Smooth muscle cell (in vitro differentiated cells): ENCODE data around the gene NHEJ1. TPM values are rescaled to one million over a fixed set of nuclear protein-coding genes. Genes with fewer than 3 reads are reported as not detected.

Source experiments
- DNase-seq: peaks from one replicate; lab custom pipeline; 2025; ENCODE audit not compliant: unreplicated experiment; lab: John Stamatoyannopoulos, UW
- H2AFZ ChIP-seq: fragments of 200-600 bp; sonication (generic); 2 replicates; pipeline ENCODE4 v1.6.0; 2016; ENCODE audit warnings: antibody characterized with exemption, low read depth, mild to moderate bottlenecking
- H3F3A ChIP-seq: fragments of 200-600 bp; sonication (generic); 2 replicates; pipeline ENCODE4 v1.6.0; 2017; ENCODE audit warnings: antibody characterized with exemption, low read depth
- H3K27ac ChIP-seq: fragments of 200-600 bp; sonication (generic); 2 replicates; pipeline ENCODE4 v1.5.1; 2016; ENCODE audit warnings: low read depth, mild to moderate bottlenecking
- H3K27me3 ChIP-seq: fragments of 200-600 bp; sonication (generic); 2 replicates; pipeline ENCODE4 v1.6.1; 2016; ENCODE audit warnings: low read depth, mild to moderate bottlenecking
- H3K36me3 ChIP-seq: fragments of 200-600 bp; sonication (generic); 2 replicates; pipeline ENCODE4 v1.5.1; 2016; ENCODE audit warnings: low read depth
- H3K4me1 ChIP-seq: fragments of 200-600 bp; sonication (generic); 2 replicates; pipeline ENCODE4 v1.5.1; 2016; ENCODE audit warnings: low read depth
- H3K4me2 ChIP-seq: fragments of 200-600 bp; sonication (generic); 2 replicates; pipeline ENCODE4 v1.6.0; 2016; ENCODE audit warnings: mild to moderate bottlenecking
- H3K4me3 ChIP-seq: fragments of 200-600 bp; sonication (generic); 2 replicates; pipeline ENCODE4 v1.5.1; 2016; ENCODE audit warnings: mild to moderate bottlenecking
- H3K79me2 ChIP-seq: fragments of 200-600 bp; sonication (generic); 2 replicates; pipeline ENCODE4 v1.6.0; 2016; ENCODE audit warnings: low read depth, mild to moderate bottlenecking
- H3K9ac ChIP-seq: fragments of 200-600 bp; sonication (generic); 2 replicates; pipeline ENCODE4 v1.6.0; 2016; ENCODE audit warnings: low read depth
- H3K9me3 ChIP-seq: fragments of 200-600 bp; sonication (generic); replicated peaks from 2 replicates; pipeline ENCODE4 v1.5.1; 2016; ENCODE audit warnings: low read depth
- H4K20me1 ChIP-seq: fragments of 200-600 bp; sonication (generic); 2 replicates; pipeline ENCODE4 v1.6.0; 2016; ENCODE audit warnings: low read depth
- WGBS: methylation state at CpG from one replicate; pipeline ENCODE4 v1.1.7; 2016; ENCODE audit warnings: low lambda C conversion rate; 5-methylcytosine and 5-hydroxymethylcytosine counted together
- polyA plus RNA-seq: library from polyadenylated mRNA; unstranded; fragments of >200 nt; fragmentation: Nextera tagmentation; extraction: Ambion mirVana; gene quantifications from 2 replicates; pipeline ENCODE4 v1.2.1, GENCODE V29; 2016
- total RNA-seq: library from RNA; depleted of rRNA; stranded (reverse); fragments of >200 nt; gene quantifications from 2 replicates; pipeline ENCODE4 v1.2.3, GENCODE V29; 2014
- TF ChIP-seq, protein P1 (sequence below): fragments of 200-600 bp; sonication (generic); IDR thresholded peaks from 2 replicates; pipeline ENCODE4 v1.5.1; 2017; ENCODE audit warnings: borderline replicate concordance, mild to moderate bottlenecking, antibody characterized with exemption; ENCODE audit not compliant: insufficient read depth, poor library complexity, severe bottlenecking

Gene NHEJ1
- total and polyA plus RNA-seq, 2 experiments from 2014 or later: 6.0 to 8.5 TPM

DNA sequence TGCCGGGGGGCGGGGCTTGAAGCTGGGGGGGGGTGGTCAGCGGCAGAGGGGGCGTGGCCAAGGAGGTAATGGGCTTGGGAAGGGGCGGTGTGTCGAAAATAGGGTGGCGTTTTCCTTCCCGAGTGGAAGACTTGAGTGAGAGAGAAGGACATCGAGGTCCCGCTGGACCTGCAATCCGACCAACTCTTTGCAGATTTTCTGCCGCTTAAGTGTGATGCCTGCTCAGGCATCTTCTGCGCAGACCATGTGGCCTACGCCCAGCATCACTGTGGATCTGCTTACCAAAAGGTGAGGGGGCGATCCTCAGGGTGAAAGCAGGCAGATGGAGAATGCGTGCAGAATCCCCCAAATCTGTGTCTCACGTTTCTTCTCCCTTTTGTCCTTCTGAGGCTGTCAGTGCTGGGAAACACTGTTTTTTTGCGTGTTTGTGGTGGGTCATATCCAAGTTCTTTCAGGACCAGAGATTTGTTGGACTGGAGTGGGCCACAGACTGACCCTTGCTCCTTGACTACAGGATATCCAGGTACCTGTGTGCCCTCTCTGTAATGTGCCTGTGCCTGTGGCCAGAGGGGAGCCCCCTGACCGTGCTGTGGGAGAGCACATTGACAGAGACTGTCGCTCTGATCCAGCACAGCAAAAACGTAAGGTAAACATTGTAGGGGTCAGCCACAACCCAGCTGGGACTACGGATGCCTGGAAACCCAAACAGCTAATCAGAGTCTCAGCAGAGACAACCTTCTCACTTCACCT is 46.7 kb upstream of the NHEJ1 start:
- H3K79me2 ChIP-seq: no peaks in the 10 kb centered on the region
- no peak for DNase-seq

DNA sequence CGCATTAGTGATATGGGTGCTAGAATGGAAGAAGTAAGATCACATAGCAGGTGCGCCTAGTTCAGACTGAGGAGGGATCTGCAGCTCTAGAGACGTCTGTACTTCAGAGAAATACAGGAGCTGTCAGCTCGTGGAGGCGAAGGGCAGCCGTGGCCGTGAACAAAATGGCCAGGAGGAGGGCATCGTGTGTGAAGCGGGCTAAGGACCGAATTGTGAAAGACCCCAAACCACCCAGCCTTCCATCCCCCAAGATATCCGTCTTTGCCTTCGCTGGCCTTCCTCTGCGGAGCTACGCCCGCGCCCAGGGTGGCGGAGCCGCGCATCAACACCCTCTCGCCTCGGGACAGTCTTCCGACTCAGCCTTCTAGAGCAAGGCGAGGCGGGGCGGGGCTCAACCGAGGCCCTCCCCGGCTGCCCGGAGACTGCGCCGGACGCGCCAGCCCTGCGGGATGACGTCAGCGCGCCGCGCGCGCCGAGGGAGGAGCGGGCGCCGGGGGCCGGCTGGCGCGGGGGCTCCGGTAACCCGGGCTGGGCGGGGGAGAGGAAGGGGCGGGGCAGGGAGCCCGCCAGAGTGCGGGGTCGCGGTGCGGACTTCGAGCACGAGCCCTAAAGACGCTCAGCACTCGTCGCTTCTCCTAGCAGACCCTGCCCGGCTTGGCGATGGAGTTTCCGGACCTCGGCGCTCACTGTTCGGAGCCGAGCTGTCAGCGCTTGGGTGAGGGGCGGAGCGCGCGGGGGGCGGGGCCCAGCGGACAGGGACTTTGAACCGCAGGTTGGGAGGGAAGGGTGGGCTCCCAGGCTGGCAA is 45.9 kb upstream of the NHEJ1 start, which contains the start of gene ZFAND2B:
Gene ZFAND2B, plus strand, starts transcription at position 455 of the 806 bp plus-strand sequence. Its CDS starts 206 bp downstream, at position 661.
- H3K36me3 ChIP-seq: no peaks in the 10 kb centered on the region
- H4K20me1 ChIP-seq: no peaks in the 10 kb centered on the region
- peak; percentile 99 for DNase-seq
- peak within 1 kb of the TSS; percentile 80 for H3K9ac ChIP-seq
- peak within 1 kb of the TSS; percentile 87 for H3K27ac ChIP-seq
- TF ChIP-seq, protein P1, sequence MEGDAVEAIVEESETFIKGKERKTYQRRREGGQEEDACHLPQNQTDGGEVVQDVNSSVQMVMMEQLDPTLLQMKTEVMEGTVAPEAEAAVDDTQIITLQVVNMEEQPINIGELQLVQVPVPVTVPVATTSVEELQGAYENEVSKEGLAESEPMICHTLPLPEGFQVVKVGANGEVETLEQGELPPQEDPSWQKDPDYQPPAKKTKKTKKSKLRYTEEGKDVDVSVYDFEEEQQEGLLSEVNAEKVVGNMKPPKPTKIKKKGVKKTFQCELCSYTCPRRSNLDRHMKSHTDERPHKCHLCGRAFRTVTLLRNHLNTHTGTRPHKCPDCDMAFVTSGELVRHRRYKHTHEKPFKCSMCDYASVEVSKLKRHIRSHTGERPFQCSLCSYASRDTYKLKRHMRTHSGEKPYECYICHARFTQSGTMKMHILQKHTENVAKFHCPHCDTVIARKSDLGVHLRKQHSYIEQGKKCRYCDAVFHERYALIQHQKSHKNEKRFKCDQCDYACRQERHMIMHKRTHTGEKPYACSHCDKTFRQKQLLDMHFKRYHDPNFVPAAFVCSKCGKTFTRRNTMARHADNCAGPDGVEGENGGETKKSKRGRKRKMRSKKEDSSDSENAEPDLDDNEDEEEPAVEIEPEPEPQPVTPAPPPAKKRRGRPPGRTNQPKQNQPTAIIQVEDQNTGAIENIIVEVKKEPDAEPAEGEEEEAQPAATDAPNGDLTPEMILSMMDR: no peak
- peaks cover 5% of the 10 kb centered on the region for H3F3A ChIP-seq
- H3K79me2 ChIP-seq: no peaks in the 10 kb centered on the region
- peak within 1 kb of the TSS; percentile 63 for H2AFZ ChIP-seq
- no peaks in the 10 kb centered on the region for H3K4me1 ChIP-seq
- peak within 1 kb of the TSS; percentile 81 for H3K4me2 ChIP-seq
- peak within 1 kb of the TSS; percentile 96 for H3K4me3 ChIP-seq
- WGBS: 1% methylated on average over 60 of the region's 76 CpGs
- no peaks in the 10 kb centered on the region for H3K27me3 ChIP-seq
- no peaks in the 10 kb centered on the region for H3K9me3 ChIP-seq

More for the DNA sequence above, 46.7 kb upstream of the NHEJ1 start:
- Histone ChIP-seq H3K4me1 (no peaks in the 10 kb centered on the region), H4K20me1 (no peaks in the 10 kb centered on the region), H3K9me3 (no peaks in the 10 kb centered on the region), H2AFZ (no peak overlapping the region), H3K27me3 (no peaks in the 10 kb centered on the region), H3K27ac (peak overlapping the region; percentile 87), H3K4me2 (peak overlapping the region; percentile 81), H3K4me3 (peak overlapping the region; percentile 96), H3K9ac (peak overlapping the region; percentile 80), H3F3A (peaks cover 5% of the 10 kb centered on the region), H3K36me3 (no peaks in the 10 kb centered on the region)
- TF ChIP-seq, protein P1: no peak
- WGBS: 45% methylated on average over 14 of the region's 22 CpGs

DNA sequence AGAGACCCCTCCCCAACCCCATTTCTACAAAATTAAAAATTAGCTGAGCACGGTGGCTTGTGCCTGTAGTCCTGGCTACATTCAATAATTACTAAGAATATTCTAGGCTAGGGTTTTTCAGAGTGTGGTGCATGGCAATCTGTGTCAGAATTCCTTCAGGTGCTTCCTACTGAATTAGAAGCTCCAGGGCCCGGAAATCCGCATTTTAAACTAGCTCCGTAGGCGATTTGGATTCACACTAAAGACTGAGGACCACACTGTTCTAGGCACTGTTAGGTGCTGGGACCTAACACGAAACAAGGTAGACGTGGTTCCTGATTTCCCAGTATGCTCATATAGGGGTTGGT is 45.3 kb upstream of the NHEJ1 start:
- Histone ChIP-seq H3F3A (peaks cover 5% of the 10 kb centered on the region), H3K36me3 (no peaks in the 10 kb centered on the region), H3K4me3 (peak overlapping the region; percentile 96), H3K79me2 (no peaks in the 10 kb centered on the region), H3K4me1 (no peaks in the 10 kb centered on the region), H2AFZ (peak overlapping the region; percentile 21), H4K20me1 (no peaks in the 10 kb centered on the region), H3K9me3 (no peaks in the 10 kb centered on the region), H3K27ac (peak overlapping the region; percentile 87), H3K9ac (peak overlapping the region; percentile 80), H3K27me3 (no peaks in the 10 kb centered on the region), H3K4me2 (peak overlapping the region; percentile 81)
- TF ChIP-seq, protein P1: no peak
- DNase-seq: no peak
- 30% methylated on average over 7 of the region's 7 CpGs for WGBS
